ENCODE data around the gene FBXO2.

GRCh38 chr1:11703357-11704193, 49.3 kb upstream of the FBXO2 start:
- no peak for TF ChIP-seq POLR2AphosphoS5 (IDR thresholded peaks at IDR 0.05; ENCODE audit: low read depth, low read length)
- TF ChIP-seq TAF1 (IDR thresholded peaks at IDR 0.05; ENCODE audit: borderline replicate concordance, low read depth, low read length): no peak
